ENCODE measurements around the gene DBH.
"Not testable (repeated sequence)": the region's sequence is repeated elsewhere in the genome, so short reads cannot be mapped to it uniquely, and the experiment has no call there.

The DBH gene

DNA sequence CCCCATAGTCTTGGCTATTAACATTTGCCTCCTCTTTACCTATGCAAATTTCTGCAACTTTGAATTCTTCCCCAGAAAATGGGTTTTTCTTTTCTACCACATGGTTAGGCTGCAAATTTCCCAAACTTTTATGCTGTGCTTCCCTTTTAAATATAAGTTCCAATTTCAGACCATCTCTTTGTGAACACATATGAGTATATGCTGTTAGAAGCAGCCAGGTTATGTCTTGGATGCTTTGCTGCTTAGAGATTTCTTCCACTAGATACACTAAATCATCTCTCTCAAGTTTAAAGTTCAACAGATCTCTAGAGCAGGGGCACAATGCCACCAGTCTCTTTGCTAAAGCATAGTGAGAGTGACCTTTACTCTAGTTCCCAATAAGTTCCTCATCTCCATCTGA, 10.2 kb upstream of the DBH start:
- not testable (repeated sequence) for DNase-seq (ENCODE audit: low read depth in 2 of 2)

- no peak for DNase-seq (ENCODE audit: low read depth in 2 of 2)
These were observed 8.8 kb upstream of the DBH start for GRCh38 chr9:133627341-133627740.

- no peak for DNase-seq (ENCODE audit: low read depth in 2 of 2)
These were observed 7.4 kb upstream of the DBH start for GRCh38 chr9:133628766-133629165.

GRCh38 chr9:133629221-133630110, 6.7 kb upstream of the DBH start:
- DNase-seq (ENCODE audit: low read depth in 2 of 2): no peak

GRCh38 chr9:133631111-133631510, 5.1 kb upstream of the DBH start:
- no peak for DNase-seq (ENCODE audit: low read depth in 2 of 2)

GRCh38 chr9:133632806-133633680, 3.1 kb upstream of the DBH start:
- DNase-seq (ENCODE audit: low read depth in 2 of 2): no peak

DNA sequence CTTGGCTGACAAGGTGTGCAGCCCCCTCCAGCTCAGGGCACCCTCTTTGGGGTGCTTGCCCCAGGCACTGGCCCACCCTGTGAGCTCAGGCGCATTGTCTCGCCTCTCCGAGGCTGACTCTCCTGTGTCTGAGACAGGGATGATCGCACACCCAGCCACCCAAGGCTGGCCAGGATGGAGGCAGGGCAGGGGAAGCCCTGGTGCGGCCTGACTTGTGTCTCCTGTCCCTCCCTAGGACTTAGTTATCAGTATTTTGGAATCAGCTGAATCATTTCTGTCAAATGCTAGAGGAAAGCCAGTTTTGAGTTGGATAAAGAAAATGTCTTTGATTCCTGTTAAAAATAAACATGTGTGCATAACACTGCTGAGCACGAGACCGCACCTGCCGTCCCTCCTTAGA, 2.5 kb upstream of the DBH start:
- no peak for DNase-seq (ENCODE audit: low read depth in 2 of 2)

GRCh38 chr9:133634081-133634691, 2.0 kb upstream of the DBH start:
- DNase-seq (ENCODE audit: low read depth in 2 of 2): no peak

DNA sequence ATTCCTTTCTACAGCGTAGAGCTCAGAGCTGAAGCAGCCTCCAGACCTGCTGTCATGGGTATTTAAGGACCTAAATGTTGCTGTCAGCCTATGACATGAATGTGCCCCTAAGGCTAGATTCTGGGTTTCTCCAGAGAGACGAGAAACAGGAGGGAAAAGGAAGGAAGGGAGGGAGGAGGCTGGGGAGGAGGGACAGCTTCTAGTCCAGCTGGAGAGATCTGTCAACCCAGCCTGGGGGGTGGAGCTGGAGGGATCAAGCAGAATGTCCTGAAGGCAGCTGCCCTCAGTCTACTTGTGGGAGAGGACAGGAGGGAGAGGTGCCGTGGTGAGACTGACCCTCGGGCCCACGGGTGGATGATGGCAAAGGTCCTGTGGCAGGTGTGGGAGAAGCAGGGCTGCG, 1.1 kb upstream of the DBH start:
- DNase-seq (ENCODE audit: low read depth in 2 of 2): no peak

- no peak for DNase-seq (ENCODE audit: low read depth in 2 of 2)
These were observed 739 bp downstream of the DBH start for GRCh38 chr9:133636902-133637301.

DNA sequence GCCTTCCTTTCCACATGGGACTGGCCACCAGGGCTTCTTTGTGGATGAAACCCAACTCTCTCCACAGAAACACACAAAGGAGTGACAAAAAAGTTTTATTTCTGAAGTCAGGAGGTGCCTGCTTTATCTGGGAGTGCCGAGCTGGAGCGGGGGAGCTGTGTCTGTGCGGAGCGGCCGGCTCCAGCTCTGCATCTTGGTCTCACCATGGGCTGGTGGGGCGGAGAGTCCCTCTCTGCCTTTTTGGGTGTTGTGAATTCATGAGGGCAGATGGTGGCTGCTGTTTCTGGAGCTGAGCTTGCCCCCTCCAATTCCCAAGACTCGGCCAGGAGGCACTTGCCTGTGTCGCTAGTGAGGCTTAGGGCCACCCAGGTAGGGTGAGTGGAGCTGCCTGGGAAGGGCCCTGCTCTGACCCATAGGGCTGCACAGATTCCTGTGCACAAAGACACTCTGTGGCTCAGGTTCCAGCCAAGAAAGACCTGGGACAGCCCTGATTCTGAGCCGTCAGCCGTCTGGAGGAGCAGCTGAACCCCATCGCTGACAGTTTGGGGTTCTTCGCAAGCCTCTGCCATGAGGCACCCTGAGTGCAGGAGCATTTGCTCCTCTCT, 1.4 kb downstream of the DBH start:
- no peak for DNase-seq (ENCODE audit: low read depth in 2 of 2)

DNA sequence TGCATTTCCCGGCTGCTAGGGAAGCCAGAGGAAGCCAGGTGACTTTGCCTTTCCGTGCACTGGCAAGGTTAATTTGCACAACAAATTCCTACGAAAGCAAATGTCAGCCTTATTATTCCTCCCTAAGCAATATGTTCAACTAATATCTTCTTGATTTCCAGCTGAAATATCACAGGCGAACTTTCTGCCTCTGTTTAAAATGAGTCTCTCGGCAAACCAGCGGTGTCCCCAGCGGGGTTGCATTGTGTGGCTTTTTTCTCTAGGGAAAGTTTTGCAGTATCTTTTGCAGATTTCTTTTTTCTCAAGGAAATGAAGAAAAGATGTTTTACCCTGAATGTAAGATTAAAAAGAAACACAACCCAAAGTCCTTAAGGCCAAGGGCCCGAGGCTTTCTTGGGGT, 1.9 kb downstream of the DBH start:
- DNase-seq (ENCODE audit: low read depth in 2 of 2): no peak

- no peak for DNase-seq (ENCODE audit: low read depth in 2 of 2)
These were observed 2.5 kb downstream of the DBH start for GRCh38 chr9:133638711-133639110.

- no peak for DNase-seq (ENCODE audit: low read depth in 2 of 2)
These were observed 3.5 kb downstream of the DBH start for GRCh38 chr9:133639613-133640012.

- no peak for DNase-seq (ENCODE audit: low read depth in 2 of 2)
These were observed 4.0 kb downstream of the DBH start for GRCh38 chr9:133640160-133640559.

- DNase-seq (ENCODE audit: low read depth in 2 of 2): no peak
These were observed 4.6 kb downstream of the DBH start for GRCh38 chr9:133640580-133641395.

DNA sequence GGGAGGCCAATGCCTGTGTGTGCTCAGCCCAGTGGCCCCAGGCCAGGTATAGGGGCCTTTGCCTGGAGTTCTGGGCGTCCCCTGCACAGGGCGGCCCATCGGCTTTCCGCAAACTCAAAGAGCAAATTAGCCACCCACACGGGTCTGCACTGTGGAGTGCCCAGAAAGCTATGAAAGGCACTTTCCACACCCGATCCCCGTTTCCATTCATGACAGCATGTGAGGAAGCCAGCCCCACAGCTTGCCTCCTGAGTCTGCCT, 5.2 kb downstream of the DBH start:
- no peak for DNase-seq (ENCODE audit: low read depth in 2 of 2)

DNA sequence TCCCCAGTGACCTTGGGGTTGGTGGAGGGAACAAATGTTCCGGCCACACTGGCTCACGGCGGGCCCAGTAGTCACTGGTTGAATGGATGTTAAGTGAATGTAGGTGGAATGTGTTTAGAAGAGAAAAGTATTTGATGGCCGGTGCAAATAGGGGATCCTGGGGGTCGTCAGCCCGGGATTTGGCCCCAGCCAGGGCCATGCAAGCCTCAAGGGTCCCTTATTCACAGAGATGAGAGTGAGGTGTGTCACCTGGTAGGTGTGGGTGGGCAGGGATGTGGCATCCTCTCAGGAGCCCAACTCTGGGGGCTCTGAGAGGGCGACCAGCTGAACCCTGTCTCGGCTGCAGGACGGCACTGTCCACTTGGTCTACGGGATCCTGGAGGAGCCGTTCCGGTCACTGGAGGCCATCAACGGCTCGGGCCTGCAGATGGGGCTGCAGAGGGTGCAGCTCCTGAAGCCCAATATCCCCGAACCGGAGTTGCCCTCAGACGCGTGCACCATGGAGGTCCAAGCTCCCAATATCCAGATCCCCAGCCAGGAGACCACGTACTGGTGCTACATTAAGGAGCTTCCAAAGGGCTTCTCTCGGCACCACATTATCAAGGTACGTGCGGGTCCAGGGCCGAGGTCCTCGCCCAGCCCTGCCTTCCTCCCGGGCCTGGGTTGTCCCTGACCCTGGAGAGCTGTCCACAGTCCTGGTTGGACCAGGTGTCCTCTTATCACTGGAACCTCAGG, 5.9 kb downstream of the DBH start:
- DNase-seq (ENCODE audit: low read depth in 2 of 2): no peak

DNA sequence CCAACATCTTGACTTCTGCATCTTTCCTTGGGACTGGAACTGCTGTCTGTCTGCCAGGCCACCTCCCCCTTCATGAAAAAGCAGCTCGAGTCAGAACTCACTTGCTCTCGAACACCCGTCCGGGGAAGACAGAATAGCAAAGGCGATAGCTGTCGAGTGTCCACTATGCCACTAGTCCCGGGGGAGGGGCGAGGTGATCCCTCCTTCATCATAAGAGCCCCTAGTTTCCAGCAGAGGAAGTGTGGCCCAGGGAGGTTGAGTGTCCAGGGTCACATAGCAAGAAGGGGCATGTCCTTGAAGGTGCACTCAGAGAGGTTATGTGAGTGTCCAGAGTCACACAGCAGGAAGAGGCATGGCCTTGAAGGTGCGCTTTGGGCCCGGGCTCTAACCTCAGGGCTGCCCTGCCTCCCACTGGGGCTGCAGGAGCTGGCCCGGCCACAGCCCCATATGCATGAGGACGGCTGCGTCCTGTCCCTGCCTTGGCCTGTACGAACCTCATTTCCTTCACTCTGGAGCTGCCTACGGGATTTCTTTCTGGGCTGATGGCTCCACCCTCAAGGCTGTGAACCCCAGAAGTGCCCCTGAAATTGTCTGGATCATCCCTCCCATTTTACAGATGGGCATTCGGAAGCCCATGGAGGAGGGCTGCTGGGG, 6.7 kb downstream of the DBH start:
- no peak for DNase-seq (ENCODE audit: low read depth in 2 of 2)

- no peak for DNase-seq (ENCODE audit: low read depth in 2 of 2)
These were observed 7.2 kb downstream of the DBH start for GRCh38 chr9:133643362-133643755.

Data from stimulated activated CD4-positive, alpha-beta T cell treated with anti-CD3 and anti-CD28 coated beads, Interleukin-15, amount 100 ng/mL, for 48 hours (primary cell).